T-cell (primary cell): ENCODE data around the gene KIFAP3. TPM values are rescaled to one million over a fixed set of nuclear protein-coding genes. Genes with fewer than 3 reads are reported as not detected.
A peak's percentile ranks its signal among the peaks of the same experiment; 100 is the strongest.

ENCODE experiments used
- ATAC-seq, 4 experiments: fragments of 200-7000 bp in 3 of 4; fragments of 150-1000 bp in 1 of 4; cut with Tn5 transposase; replicated peaks in 1 of 4; 1 replicate in 3 of 4; 2 replicates in 1 of 4; pipeline ENCODE4 v1.10.0; 2021; ENCODE audit warnings: moderate library complexity in 3 of 4, mild to moderate bottlenecking in 2 of 4, moderate number of reproducible peaks in 1 of 4
- CTCF ChIA-PET, 2 donors: fragments of 300-600 bp; sonication (Branson Sonifier 250); formaldehyde crosslinking; loops; one replicate each; lab custom pipeline; 2022; ENCODE audit warnings: antibody characterized with exemption in 2 of 2; lab: Charles Lee
- POLR2A ChIA-PET, 2 donors: fragments of 300-600 bp; sonication (Branson Sonifier 250); formaldehyde crosslinking; loops; one replicate each; lab custom pipeline; 2022; ENCODE audit warnings: antibody characterized with exemption in 2 of 2; lab: Charles Lee
- DNase-seq, 35 experiments: peaks; one replicate each; pipeline versions ENCODE4 v3.0.0 to v3.0.0-alpha.2; 2013 to 2023
- H3K27ac ChIP-seq: one replicate; pipeline ENCODE4 v1.5.1; 2013; ENCODE audit warnings: low read length
- H3K27me3 ChIP-seq, 2 experiments: replicated peaks in 1 of 2; 1 replicate in 1 of 2; 2 replicates in 1 of 2; pipeline versions ENCODE4 v1.6.1 to v1.7.0; 2013; ENCODE audit warnings: low read length in 1 of 2, mixed read lengths in 1 of 2; ENCODE audit not compliant: control insufficient read depth in 2 of 2, insufficient read depth in 2 of 2; ENCODE audit errors: extremely low read depth in 1 of 2
- H3K36me3 ChIP-seq, 2 donors: 1 replicate in 1 of 2; 2 replicates in 1 of 2; pipeline versions ENCODE4 v1.6.1 to v1.7.0; 2013; ENCODE audit warnings: low read length in 1 of 2; ENCODE audit not compliant: control insufficient read depth in 2 of 2, insufficient read depth in 1 of 2; ENCODE audit errors: extremely low read depth in 1 of 2
- H3K4me1 ChIP-seq, 2 experiments: 1 replicate in 1 of 2; 2 replicates in 1 of 2; pipeline versions ENCODE4 v1.6.1 to v1.7.0; 2013; ENCODE audit warnings: low read length in 2 of 2, mixed read lengths in 1 of 2; ENCODE audit not compliant: insufficient read depth in 2 of 2, control insufficient read depth in 1 of 2; ENCODE audit errors: extremely low read depth in 1 of 2
- H3K4me3 ChIP-seq, 2 donors: 1 replicate in 1 of 2; 2 replicates in 1 of 2; pipeline versions ENCODE4 v1.5.1 to v1.7.0; 2013; ENCODE audit warnings: mild to moderate bottlenecking in 2 of 2, low read length in 1 of 2, moderate library complexity in 1 of 2; ENCODE audit not compliant: control insufficient read depth in 1 of 2; ENCODE audit errors: extremely low read depth in 1 of 2
- H3K9me3 ChIP-seq: 2 replicates; pipeline ENCODE4 v1.7.0; 2013
- H3K27ac Mint-ChIP-seq, 2 donors: one replicate each; pipeline ENCODE4 v1.8.0; 2020 to 2021; ENCODE audit warnings: mild to moderate bottlenecking in 2 of 2, mixed read lengths in 2 of 2
- H3K27me3 Mint-ChIP-seq, 2 donors: one replicate each; pipeline ENCODE4 v1.8.0; 2021 to 2022; ENCODE audit warnings: mixed read lengths in 2 of 2
- H3K36me3 Mint-ChIP-seq: one replicate; pipeline ENCODE4 v1.8.0; 2021; ENCODE audit warnings: mixed read lengths
- H3K4me1 Mint-ChIP-seq, 3 donors: one replicate each; pipeline ENCODE4 v1.8.0; 2020 to 2022; ENCODE audit warnings: mixed read lengths in 3 of 3, mild to moderate bottlenecking in 1 of 3
- H3K4me3 Mint-ChIP-seq, 3 donors: one replicate each; pipeline ENCODE4 v1.8.0; 2020 to 2022; ENCODE audit warnings: mild to moderate bottlenecking in 3 of 3, mixed read lengths in 3 of 3, moderate library complexity in 3 of 3
- H3K9me3 Mint-ChIP-seq, 3 donors: one replicate each; pipeline ENCODE4 v1.8.0; 2020 to 2022; ENCODE audit warnings: mixed read lengths in 3 of 3
- WGBS: methylation state at CpG from one replicate; pipeline ENCODE4 v1.1.5; 2013; ENCODE audit warnings: missing lambda C conversion rate; ENCODE audit not compliant: insufficient coverage; 5-methylcytosine and 5-hydroxymethylcytosine counted together
- total RNA-seq, 35 experiments: library from RNA in 6 of 35; stranded (reverse) in 6 of 35; fragments of 120-200 nt in 1 of 35; gene quantifications; one replicate each; pipeline versions ENCODE4 v1.2.1 to v1.2.4 and lab custom pipeline; 2013 to 2026

Gene KIFAP3
- total RNA-seq, 5 donors from 2014 or later (not counting 1 experiment from before 2014, with no cell fraction given), result 13.8 to 20.2 (median 16.6) TPM

GRCh38 chr1:169943963-169944526 is 130.4 kb downstream of the KIFAP3 start:
- no peaks in the 10 kb centered on the region for H3K27me3 Mint-ChIP-seq
- H3K4me1 Mint-ChIP-seq, result no peaks in the 10 kb centered on the region
- no peaks in the 10 kb centered on the region for H3K27me3 ChIP-seq
- no peaks in the 10 kb centered on the region for H3K9me3 ChIP-seq
- ATAC-seq (no peak), DNase-seq (no peak)
- no peak overlapping the region for H3K27ac Mint-ChIP-seq
- H3K4me3 ChIP-seq, result no peak overlapping the region
- H3K9me3 Mint-ChIP-seq, result no peaks in the 10 kb centered on the region
- H3K36me3 ChIP-seq, result peaks cover 2 to 4% of the 10 kb centered on the region in 2 donors
- H3K36me3 Mint-ChIP-seq, result peaks cover 16% of the 10 kb centered on the region
- CTCF ChIA-PET, result interaction anchor here in 1 of 2 donors (0.7 to 1.0 kb wide), 2 partner anchors 13 to 15 kb away, joined by 3 to 5 read pairs; no protein-coding TSS in a partner anchor
- H3K4me3 Mint-ChIP-seq, result no peak overlapping the region
- H3K4me1 ChIP-seq, result no peaks in the 10 kb centered on the region
- POLR2A ChIA-PET, result no interaction called here
- H3K27ac ChIP-seq, result no peak overlapping the region
- WGBS, result 92% methylated on average over 16 of the region's 17 CpGs

GRCh38 chr1:169941982-169942830 is 132.3 kb downstream of the KIFAP3 start:
- H3K27me3 ChIP-seq, result no peaks in the 10 kb centered on the region
- no peaks in the 10 kb centered on the region for H3K9me3 ChIP-seq
- no peak overlapping the region for H3K4me3 Mint-ChIP-seq
- H3K27me3 Mint-ChIP-seq, result no peaks in the 10 kb centered on the region
- ChIA-PET CTCF (interaction anchor here in 1 of 2 donors (0.6 kb wide), 1 partner anchor 248 kb away, joined by 3 read pairs; no protein-coding TSS in a partner anchor), POLR2A (no interaction called here)
- H3K4me1 Mint-ChIP-seq, result no peaks in the 10 kb centered on the region
- H3K4me3 ChIP-seq, result no peak overlapping the region
- peaks cover 20% of the 10 kb centered on the region for H3K36me3 Mint-ChIP-seq
- no peak overlapping the region for H3K27ac ChIP-seq
- H3K4me1 ChIP-seq, result no peaks in the 10 kb centered on the region
- ATAC-seq (no peak), DNase-seq (no peak)
- no peaks in the 10 kb centered on the region for H3K9me3 Mint-ChIP-seq
- no CpG with 5 or more reads among the region's 2 CpGs for WGBS
- peaks cover 2 to 4% of the 10 kb centered on the region in 2 donors for H3K36me3 ChIP-seq
- H3K27ac Mint-ChIP-seq, result no peak overlapping the region

- H3K27me3 Mint-ChIP-seq, result no peaks in the 10 kb centered on the region
- no peak overlapping the region for H3K27ac ChIP-seq
These were observed 140.3 kb downstream of the KIFAP3 start for GRCh38 chr1:169933984-169934725.

GRCh38 chr1:169931795-169932231 is 142.7 kb downstream of the KIFAP3 start:
- Histone ChIP-seq H3K4me1 (no peaks in the 10 kb centered on the region), H3K4me3 (no peak overlapping the region), H3K36me3 (no peaks in the 10 kb centered on the region), H3K9me3 (no peaks in the 10 kb centered on the region), H3K27ac (no peak overlapping the region), H3K27me3 (no peaks in the 10 kb centered on the region)
- Mint-ChIP-seq H3K36me3 (no peaks in the 10 kb centered on the region), H3K27ac (peak overlapping the region in 1 of 2 donors; percentile 55), H3K4me1 (peaks cover 0 to 3% (median 2%) of the 10 kb centered on the region in 3 donors), H3K9me3 (no peaks in the 10 kb centered on the region), H3K27me3 (no peaks in the 10 kb centered on the region), H3K4me3 (no peak overlapping the region)
- ATAC-seq (no peak), DNase-seq (no peak)
- ChIA-PET CTCF (no interaction called here), POLR2A (interaction anchor here in 1 of 2 donors (0.6 kb wide), 1 partner anchor 1012 kb away, joined by 3 read pairs; no protein-coding TSS in a partner anchor)
- no CpG with 5 or more reads among the region's 1 CpG for WGBS

More at GRCh38 chr1:169933984-169934725, 140.3 kb downstream of the KIFAP3 start:
- Histone ChIP-seq H3K27me3 (no peaks in the 10 kb centered on the region), H3K36me3 (no peaks in the 10 kb centered on the region), H3K4me1 (no peaks in the 10 kb centered on the region), H3K9me3 (no peaks in the 10 kb centered on the region), H3K4me3 (no peak overlapping the region)
- no CpG with 5 or more reads among the region's 7 CpGs for WGBS
- Mint-ChIP-seq H3K36me3 (peaks cover 5% of the 10 kb centered on the region), H3K4me3 (no peak overlapping the region), H3K9me3 (no peaks in the 10 kb centered on the region), H3K4me1 (no peaks in the 10 kb centered on the region), H3K27ac (no peak overlapping the region)
- ChIA-PET POLR2A (no interaction called here), CTCF (no interaction called here)
- ATAC-seq, result no peak
- no peak for DNase-seq

GRCh38 chr1:169929210-169929526 is 145.3 kb downstream of the KIFAP3 start:
- H3K27me3 Mint-ChIP-seq, result no peaks in the 10 kb centered on the region
- whole genome bisulfite sequencing, result no CpG with 5 or more reads among the region's 1 CpG
- no peaks in the 10 kb centered on the region for H3K27me3 ChIP-seq

More at GRCh38 chr1:169929210-169929526, 145.3 kb downstream of the KIFAP3 start:
- Histone ChIP-seq H3K9me3 (no peaks in the 10 kb centered on the region), H3K4me1 (peaks cover 0 to 3% of the 10 kb centered on the region in 2 experiments), H3K4me3 (no peak overlapping the region), H3K27ac (no peak overlapping the region), H3K36me3 (no peaks in the 10 kb centered on the region)
- no peak for DNase-seq
- ChIA-PET POLR2A (interaction anchor here in 1 of 2 donors (0.6 kb wide), 1 partner anchor 611 kb away, joined by 3 read pairs; no protein-coding TSS in a partner anchor), CTCF (interaction anchor here (0.6 to 1.4 kb wide), 11 partner anchors 10 to 1385 kb away, joined by 3 to 8 read pairs (median 4); partner anchors contain the start of genes FMO4 (in 1 of the 2) and GORAB (in 1 of the 2))
- no peak for ATAC-seq
- no peaks in the 10 kb centered on the region for H3K36me3 Mint-ChIP-seq
- no peaks in the 10 kb centered on the region for H3K9me3 Mint-ChIP-seq
- peaks cover 6 to 7% (median 7%) of the 10 kb centered on the region in 3 donors for H3K4me1 Mint-ChIP-seq
- H3K27ac Mint-ChIP-seq, result no peak overlapping the region
- H3K4me3 Mint-ChIP-seq, result no peak overlapping the region
